Measurements from ENCODE around the gene ACAA1.

DNA sequence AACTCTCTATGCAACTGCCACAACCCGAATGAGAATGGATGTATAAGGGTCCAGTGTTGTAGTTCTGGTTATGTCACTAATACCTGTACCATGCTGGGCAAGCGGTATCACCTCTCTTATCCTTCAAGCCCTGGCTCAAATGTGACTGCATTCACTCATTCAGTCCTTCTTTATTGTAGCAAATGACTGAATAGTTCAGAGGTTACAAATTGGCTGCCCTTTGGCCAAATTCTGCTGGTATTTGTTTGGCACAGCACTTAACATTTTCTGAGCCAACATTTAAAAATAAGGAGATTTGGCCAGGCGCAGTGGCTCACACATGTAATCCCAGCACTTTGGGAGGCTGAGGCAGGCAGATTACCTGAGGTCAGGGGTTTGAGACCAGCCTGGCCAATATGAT lies 50.4 kb downstream of the ACAA1 start:
- no peak for TF ChIP-seq POLR2A (IDR thresholded peaks at IDR 0.05)
- TF ChIP-seq, protein P1, sequence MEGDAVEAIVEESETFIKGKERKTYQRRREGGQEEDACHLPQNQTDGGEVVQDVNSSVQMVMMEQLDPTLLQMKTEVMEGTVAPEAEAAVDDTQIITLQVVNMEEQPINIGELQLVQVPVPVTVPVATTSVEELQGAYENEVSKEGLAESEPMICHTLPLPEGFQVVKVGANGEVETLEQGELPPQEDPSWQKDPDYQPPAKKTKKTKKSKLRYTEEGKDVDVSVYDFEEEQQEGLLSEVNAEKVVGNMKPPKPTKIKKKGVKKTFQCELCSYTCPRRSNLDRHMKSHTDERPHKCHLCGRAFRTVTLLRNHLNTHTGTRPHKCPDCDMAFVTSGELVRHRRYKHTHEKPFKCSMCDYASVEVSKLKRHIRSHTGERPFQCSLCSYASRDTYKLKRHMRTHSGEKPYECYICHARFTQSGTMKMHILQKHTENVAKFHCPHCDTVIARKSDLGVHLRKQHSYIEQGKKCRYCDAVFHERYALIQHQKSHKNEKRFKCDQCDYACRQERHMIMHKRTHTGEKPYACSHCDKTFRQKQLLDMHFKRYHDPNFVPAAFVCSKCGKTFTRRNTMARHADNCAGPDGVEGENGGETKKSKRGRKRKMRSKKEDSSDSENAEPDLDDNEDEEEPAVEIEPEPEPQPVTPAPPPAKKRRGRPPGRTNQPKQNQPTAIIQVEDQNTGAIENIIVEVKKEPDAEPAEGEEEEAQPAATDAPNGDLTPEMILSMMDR (IDR thresholded peaks at IDR 0.05), result no peak
